ENCODE measurements around the gene RPAP3. TPM values are rescaled to one million over a fixed set of nuclear protein-coding genes. Genes with fewer than 3 reads are reported as not detected.

The RPAP3 gene
- total RNA-seq, 1 experiment from 2014 or later, result 67.7 TPM

GRCh38 chr12:47735649-47736048, 29.8 kb upstream of the RPAP3 start:
- intact Hi-C loops (cut with micrococcal nuclease; ENCODE audit: unreplicated experiment), result no loop called here
- Mint-ChIP-seq H3K4me3 (ENCODE audit: unreplicated experiment) (no peak overlapping the region), H3K9me3 (ENCODE audit: unreplicated experiment) (no peaks in the 10 kb centered on the region), H3K36me3 (ENCODE audit: insufficient read depth, unreplicated experiment) (peaks cover 5% of the 10 kb centered on the region), H3K4me1 (ENCODE audit: low read depth, unreplicated experiment) (no peaks in the 10 kb centered on the region), H3K27me3 (ENCODE audit: insufficient read depth, unreplicated experiment) (no peaks in the 10 kb centered on the region), H3K27ac (ENCODE audit: unreplicated experiment) (no peak overlapping the region)
- no TSS peak for BruUV-seq (replicated peaks)
- Histone ChIP-seq H3K36me3 (ENCODE audit: control insufficient read depth, insufficient read depth, low read length) (no peaks in the 10 kb centered on the region), H3K9me3 (no peaks in the 10 kb centered on the region), H3K4me3 (ENCODE audit: low read depth, low read length) (no peak overlapping the region), H3K27me3 (replicated peaks; ENCODE audit: control insufficient read depth, insufficient read depth, low read length) (no peaks in the 10 kb centered on the region), H3K4me1 (no peaks in the 10 kb centered on the region)
- TF ChIP-seq, protein P1, sequence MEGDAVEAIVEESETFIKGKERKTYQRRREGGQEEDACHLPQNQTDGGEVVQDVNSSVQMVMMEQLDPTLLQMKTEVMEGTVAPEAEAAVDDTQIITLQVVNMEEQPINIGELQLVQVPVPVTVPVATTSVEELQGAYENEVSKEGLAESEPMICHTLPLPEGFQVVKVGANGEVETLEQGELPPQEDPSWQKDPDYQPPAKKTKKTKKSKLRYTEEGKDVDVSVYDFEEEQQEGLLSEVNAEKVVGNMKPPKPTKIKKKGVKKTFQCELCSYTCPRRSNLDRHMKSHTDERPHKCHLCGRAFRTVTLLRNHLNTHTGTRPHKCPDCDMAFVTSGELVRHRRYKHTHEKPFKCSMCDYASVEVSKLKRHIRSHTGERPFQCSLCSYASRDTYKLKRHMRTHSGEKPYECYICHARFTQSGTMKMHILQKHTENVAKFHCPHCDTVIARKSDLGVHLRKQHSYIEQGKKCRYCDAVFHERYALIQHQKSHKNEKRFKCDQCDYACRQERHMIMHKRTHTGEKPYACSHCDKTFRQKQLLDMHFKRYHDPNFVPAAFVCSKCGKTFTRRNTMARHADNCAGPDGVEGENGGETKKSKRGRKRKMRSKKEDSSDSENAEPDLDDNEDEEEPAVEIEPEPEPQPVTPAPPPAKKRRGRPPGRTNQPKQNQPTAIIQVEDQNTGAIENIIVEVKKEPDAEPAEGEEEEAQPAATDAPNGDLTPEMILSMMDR (IDR thresholded peaks at IDR 0.05; ENCODE audit: insufficient read depth in 1 of 2, low read depth in 1 of 2, low read length in 1 of 2, severe bottlenecking in 1 of 2, unreplicated experiment in 1 of 2), result no peak
- CTCF ChIA-PET, result interaction anchor here (0.6 to 1.6 kb wide), 4 partner anchors 20 to 103 kb away, joined by 3 to 17 read pairs (median 4); no protein-coding TSS in a partner anchor
- POLR2A ChIA-PET, result no interaction called here
- no peak for DNase-seq

GRCh38 chr12:47734725-47735480, 29.1 kb upstream of the RPAP3 start:
- H3K4me1 ChIP-seq, result no peaks in the 10 kb centered on the region
- no peaks in the 10 kb centered on the region for H3K36me3 ChIP-seq (ENCODE audit: control insufficient read depth, insufficient read depth, low read length)
- intact Hi-C loops (cut with micrococcal nuclease; ENCODE audit: unreplicated experiment), result no loop called here
- no peaks in the 10 kb centered on the region for H3K27me3 ChIP-seq (replicated peaks; ENCODE audit: control insufficient read depth, insufficient read depth, low read length)
- H3K9me3 ChIP-seq, result no peaks in the 10 kb centered on the region
- POLR2A ChIA-PET, result no interaction called here
- no peak for DNase-seq
- H3K9me3 Mint-ChIP-seq (ENCODE audit: unreplicated experiment), result no peaks in the 10 kb centered on the region
- no peaks in the 10 kb centered on the region for H3K27me3 Mint-ChIP-seq (ENCODE audit: insufficient read depth, unreplicated experiment)
- H3K4me3 ChIP-seq (ENCODE audit: low read depth, low read length), result no peak overlapping the region
- peaks cover 5% of the 10 kb centered on the region for H3K36me3 Mint-ChIP-seq (ENCODE audit: insufficient read depth, unreplicated experiment)
- BruUV-seq (replicated peaks), result no TSS peak
- no peaks in the 10 kb centered on the region for H3K4me1 Mint-ChIP-seq (ENCODE audit: low read depth, unreplicated experiment)
- TF ChIP-seq, protein P1 (IDR thresholded peaks at IDR 0.05; ENCODE audit: insufficient read depth in 1 of 2, low read depth in 1 of 2, low read length in 1 of 2, severe bottlenecking in 1 of 2, unreplicated experiment in 1 of 2), result no peak
- CTCF ChIA-PET, result interaction anchor here (2.8 kb wide), 1 partner anchor 9 kb away, joined by 14 read pairs; no protein-coding TSS in a partner anchor
- H3K4me3 Mint-ChIP-seq (ENCODE audit: unreplicated experiment), result no peak overlapping the region
- H3K27ac Mint-ChIP-seq (ENCODE audit: unreplicated experiment), result no peak overlapping the region

DNA sequence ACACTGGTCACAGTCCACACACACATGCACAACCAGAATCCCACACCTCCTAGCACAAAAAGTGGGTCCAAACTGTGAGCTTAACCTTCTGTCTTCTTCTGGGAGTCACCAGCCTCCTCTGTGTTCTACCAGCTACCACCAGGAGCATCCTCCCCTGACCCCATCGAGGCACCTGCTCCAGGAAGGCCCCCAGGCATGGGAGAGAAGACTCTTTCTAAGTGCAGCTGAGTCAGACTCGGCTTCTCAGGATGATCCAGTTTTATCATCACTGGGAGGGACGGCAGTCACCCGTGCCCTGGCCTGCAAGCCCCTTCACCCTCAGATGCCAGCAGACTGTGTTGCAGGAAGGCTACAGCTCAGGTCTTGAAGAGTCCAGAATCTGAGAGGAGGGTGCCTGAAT, 27.3 kb upstream of the RPAP3 start:
- no peak for DNase-seq
- TF ChIP-seq, protein P1 (IDR thresholded peaks at IDR 0.05; ENCODE audit: insufficient read depth in 1 of 2, low read depth in 1 of 2, low read length in 1 of 2, severe bottlenecking in 1 of 2, unreplicated experiment in 1 of 2), result no peak
- Histone ChIP-seq H3K27me3 (replicated peaks; ENCODE audit: control insufficient read depth, insufficient read depth, low read length) (no peaks in the 10 kb centered on the region), H3K36me3 (ENCODE audit: control insufficient read depth, insufficient read depth, low read length) (no peaks in the 10 kb centered on the region), H3K9me3 (no peaks in the 10 kb centered on the region), H3K4me3 (ENCODE audit: low read depth, low read length) (no peak overlapping the region), H3K4me1 (no peaks in the 10 kb centered on the region)
- no peaks in the 10 kb centered on the region for H3K9me3 Mint-ChIP-seq (ENCODE audit: unreplicated experiment)
- no peak overlapping the region for H3K27ac Mint-ChIP-seq (ENCODE audit: unreplicated experiment)
- H3K4me1 Mint-ChIP-seq (ENCODE audit: low read depth, unreplicated experiment), result no peaks in the 10 kb centered on the region
- no peaks in the 10 kb centered on the region for H3K27me3 Mint-ChIP-seq (ENCODE audit: insufficient read depth, unreplicated experiment)
- intact Hi-C loops (cut with micrococcal nuclease; ENCODE audit: unreplicated experiment), result no loop called here
- H3K4me3 Mint-ChIP-seq (ENCODE audit: unreplicated experiment), result no peak overlapping the region
- no TSS peak for BruUV-seq (replicated peaks)
- H3K36me3 Mint-ChIP-seq (ENCODE audit: insufficient read depth, unreplicated experiment), result peaks cover 5% of the 10 kb centered on the region
- ChIA-PET POLR2A (no interaction called here), CTCF (interaction anchor here (1.5 to 2.8 kb wide), 3 partner anchors 11 to 106 kb away, joined by 3 to 14 read pairs (median 4); no protein-coding TSS in a partner anchor)
